ENCODE measurements around the gene KRTAP20-2.

Gene KRTAP20-2

DNA sequence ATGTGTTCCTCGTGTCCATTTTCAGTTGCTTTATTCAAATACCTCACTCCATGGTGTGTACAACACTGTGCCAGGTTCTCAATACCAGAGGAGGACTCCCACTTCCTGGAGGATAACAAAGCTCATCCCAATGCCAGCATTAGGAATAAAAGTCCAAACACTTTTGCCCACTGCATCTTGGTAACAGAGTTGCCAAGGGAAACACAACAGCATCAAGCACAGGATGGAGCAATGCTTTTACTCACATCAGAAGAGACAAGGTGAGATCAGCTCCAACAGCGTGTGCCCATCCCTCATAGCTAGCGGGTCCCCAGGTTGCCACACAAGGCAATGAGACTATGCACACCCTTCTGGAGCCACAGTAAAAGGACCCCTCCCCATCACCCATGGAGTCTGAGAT lies 11.6 kb upstream of the KRTAP20-2 start (continued):
- TF ChIP-seq, protein P1, sequence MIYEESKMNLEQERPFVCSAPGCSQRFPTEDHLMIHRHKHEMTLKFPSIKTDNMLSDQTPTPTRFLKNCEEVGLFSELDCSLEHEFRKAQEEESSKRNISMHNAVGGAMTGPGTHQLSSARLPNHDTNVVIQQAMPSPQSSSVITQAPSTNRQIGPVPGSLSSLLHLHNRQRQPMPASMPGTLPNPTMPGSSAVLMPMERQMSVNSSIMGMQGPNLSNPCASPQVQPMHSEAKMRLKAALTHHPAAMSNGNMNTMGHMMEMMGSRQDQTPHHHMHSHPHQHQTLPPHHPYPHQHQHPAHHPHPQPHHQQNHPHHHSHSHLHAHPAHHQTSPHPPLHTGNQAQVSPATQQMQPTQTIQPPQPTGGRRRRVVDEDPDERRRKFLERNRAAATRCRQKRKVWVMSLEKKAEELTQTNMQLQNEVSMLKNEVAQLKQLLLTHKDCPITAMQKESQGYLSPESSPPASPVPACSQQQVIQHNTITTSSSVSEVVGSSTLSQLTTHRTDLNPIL (CRISPR knock-in tag; IDR thresholded peaks at IDR 0.05; ENCODE audit: low read depth): no peak
- TF ChIP-seq, protein P2, sequence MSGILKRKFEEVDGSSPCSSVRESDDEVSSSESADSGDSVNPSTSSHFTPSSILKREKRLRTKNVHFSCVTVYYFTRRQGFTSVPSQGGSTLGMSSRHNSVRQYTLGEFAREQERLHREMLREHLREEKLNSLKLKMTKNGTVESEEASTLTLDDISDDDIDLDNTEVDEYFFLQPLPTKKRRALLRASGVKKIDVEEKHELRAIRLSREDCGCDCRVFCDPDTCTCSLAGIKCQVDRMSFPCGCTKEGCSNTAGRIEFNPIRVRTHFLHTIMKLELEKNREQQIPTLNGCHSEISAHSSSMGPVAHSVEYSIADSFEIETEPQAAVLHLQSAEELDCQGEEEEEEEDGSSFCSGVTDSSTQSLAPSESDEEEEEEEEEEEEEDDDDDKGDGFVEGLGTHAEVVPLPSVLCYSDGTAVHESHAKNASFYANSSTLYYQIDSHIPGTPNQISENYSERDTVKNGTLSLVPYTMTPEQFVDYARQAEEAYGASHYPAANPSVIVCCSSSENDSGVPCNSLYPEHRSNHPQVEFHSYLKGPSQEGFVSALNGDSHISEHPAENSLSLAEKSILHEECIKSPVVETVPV (CRISPR knock-in tag; IDR thresholded peaks at IDR 0.05): no peak

DNA sequence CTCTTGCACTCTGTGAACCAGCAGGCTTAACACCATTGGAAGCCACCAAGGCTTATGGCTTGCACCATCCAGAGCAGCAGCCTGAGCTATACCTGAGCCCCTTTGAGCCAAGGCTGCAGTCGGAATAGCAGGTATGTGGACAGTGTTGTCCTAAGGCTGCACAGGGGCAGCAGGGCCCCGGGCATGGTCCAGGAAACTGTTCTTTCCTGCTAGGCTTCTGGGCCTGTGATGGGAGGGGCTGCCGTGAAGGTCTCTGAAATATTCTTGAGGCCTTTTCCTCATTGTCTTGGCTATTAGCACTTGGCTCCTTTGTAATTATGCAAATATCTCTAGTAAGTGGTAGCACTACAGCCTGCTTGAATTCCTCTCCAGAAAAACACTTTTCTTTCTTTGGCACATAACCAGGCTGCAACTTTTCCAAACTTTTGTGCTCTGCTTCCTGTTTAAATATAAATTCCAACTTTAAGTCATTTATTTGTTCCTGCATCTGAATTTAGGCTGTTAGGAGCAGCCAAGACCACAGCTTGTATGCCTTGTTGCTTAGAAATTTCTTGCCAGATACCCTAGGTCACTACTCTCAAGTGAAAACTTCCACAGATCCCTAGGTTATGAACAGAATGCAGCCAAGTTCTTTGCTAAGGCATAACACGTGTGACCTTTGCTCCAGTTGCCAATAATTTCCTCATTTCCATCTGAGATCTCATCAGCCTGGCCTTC lies 9.4 kb upstream of the KRTAP20-2 start:
- ATAC-seq: no peak

DNA sequence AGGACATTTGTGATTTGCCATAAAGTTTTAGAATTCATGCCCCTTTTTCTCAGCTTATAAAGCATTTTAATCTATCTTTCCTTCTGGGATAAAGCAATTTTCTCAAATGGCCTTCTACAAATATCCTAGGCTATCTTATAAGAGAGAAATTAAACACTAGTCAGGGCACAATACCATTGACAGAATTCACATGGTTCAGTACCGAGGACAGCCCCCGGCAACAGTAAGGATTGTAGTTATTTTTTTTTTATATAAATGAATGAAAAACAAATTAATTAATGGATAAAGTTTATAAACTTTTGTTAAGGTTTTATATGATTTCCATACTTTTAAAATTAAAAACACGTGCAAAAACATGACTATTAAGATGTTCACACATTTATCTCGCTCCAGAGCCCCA lies 6.9 kb upstream of the KRTAP20-2 start:
- ATAC-seq: no peak
- TF ChIP-seq ISL1 (CRISPR knock-in tag; IDR thresholded peaks at IDR 0.05): no peak
- TF ChIP-seq, protein P3, sequence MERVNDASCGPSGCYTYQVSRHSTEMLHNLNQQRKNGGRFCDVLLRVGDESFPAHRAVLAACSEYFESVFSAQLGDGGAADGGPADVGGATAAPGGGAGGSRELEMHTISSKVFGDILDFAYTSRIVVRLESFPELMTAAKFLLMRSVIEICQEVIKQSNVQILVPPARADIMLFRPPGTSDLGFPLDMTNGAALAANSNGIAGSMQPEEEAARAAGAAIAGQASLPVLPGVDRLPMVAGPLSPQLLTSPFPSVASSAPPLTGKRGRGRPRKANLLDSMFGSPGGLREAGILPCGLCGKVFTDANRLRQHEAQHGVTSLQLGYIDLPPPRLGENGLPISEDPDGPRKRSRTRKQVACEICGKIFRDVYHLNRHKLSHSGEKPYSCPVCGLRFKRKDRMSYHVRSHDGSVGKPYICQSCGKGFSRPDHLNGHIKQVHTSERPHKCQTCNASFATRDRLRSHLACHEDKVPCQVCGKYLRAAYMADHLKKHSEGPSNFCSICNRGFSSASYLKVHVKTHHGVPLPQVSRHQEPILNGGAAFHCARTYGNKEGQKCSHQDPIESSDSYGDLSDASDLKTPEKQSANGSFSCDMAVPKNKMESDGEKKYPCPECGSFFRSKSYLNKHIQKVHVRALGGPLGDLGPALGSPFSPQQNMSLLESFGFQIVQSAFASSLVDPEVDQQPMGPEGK (CRISPR knock-in tag; IDR thresholded peaks at IDR 0.05; ENCODE audit: borderline replicate concordance): no peak
- TF ChIP-seq BACH2 (CRISPR knock-in tag; IDR thresholded peaks at IDR 0.05; ENCODE audit: borderline replicate concordance): no peak
- TF ChIP-seq ZNF70 (CRISPR knock-in tag; IDR thresholded peaks at IDR 0.05): no peak
- TF ChIP-seq GLIS3 (CRISPR knock-in tag; IDR thresholded peaks at IDR 0.05): no peak
- TF ChIP-seq, protein P4, sequence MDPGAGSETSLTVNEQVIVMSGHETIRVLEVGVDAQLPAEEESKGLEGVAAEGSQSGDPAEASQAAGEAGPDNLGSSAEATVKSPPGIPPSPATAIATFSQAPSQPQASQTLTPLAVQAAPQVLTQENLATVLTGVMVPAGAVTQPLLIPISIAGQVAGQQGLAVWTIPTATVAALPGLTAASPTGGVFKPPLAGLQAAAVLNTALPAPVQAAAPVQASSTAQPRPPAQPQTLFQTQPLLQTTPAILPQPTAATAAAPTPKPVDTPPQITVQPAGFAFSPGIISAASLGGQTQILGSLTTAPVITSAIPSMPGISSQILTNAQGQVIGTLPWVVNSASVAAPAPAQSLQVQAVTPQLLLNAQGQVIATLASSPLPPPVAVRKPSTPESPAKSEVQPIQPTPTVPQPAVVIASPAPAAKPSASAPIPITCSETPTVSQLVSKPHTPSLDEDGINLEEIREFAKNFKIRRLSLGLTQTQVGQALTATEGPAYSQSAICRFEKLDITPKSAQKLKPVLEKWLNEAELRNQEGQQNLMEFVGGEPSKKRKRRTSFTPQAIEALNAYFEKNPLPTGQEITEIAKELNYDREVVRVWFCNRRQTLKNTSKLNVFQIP (CRISPR knock-in tag; IDR thresholded peaks at IDR 0.05; ENCODE audit: borderline replicate concordance, low read depth): no peak
- no peak for TF ChIP-seq CSDC2 (CRISPR knock-in tag; IDR thresholded peaks at IDR 0.05)
- no peak for TF ChIP-seq ZC3H10 (CRISPR knock-in tag; IDR thresholded peaks at IDR 0.05)
- TF ChIP-seq PPARA (CRISPR knock-in tag; IDR thresholded peaks at IDR 0.05; ENCODE audit: borderline replicate concordance): no peak
- TF ChIP-seq, protein P2 (CRISPR knock-in tag; IDR thresholded peaks at IDR 0.05): no peak
- no peak for TF ChIP-seq ZNF565 (CRISPR knock-in tag; conservative IDR thresholded peaks at IDR 0.05; ENCODE audit: low read depth)
- no peak for TF ChIP-seq ARNTL (CRISPR knock-in tag; IDR thresholded peaks at IDR 0.05; ENCODE audit: borderline replicate concordance, low read depth)

More for the DNA sequence above, 9.4 kb upstream of the KRTAP20-2 start:
- TF ChIP-seq, protein P5, sequence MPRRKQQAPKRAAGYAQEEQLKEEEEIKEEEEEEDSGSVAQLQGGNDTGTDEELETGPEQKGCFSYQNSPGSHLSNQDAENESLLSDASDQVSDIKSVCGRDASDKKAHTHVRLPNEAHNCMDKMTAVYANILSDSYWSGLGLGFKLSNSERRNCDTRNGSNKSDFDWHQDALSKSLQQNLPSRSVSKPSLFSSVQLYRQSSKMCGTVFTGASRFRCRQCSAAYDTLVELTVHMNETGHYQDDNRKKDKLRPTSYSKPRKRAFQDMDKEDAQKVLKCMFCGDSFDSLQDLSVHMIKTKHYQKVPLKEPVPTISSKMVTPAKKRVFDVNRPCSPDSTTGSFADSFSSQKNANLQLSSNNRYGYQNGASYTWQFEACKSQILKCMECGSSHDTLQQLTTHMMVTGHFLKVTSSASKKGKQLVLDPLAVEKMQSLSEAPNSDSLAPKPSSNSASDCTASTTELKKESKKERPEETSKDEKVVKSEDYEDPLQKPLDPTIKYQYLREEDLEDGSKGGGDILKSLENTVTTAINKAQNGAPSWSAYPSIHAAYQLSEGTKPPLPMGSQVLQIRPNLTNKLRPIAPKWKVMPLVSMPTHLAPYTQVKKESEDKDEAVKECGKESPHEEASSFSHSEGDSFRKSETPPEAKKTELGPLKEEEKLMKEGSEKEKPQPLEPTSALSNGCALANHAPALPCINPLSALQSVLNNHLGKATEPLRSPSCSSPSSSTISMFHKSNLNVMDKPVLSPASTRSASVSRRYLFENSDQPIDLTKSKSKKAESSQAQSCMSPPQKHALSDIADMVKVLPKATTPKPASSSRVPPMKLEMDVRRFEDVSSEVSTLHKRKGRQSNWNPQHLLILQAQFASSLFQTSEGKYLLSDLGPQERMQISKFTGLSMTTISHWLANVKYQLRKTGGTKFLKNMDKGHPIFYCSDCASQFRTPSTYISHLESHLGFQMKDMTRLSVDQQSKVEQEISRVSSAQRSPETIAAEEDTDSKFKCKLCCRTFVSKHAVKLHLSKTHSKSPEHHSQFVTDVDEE (CRISPR knock-in tag; IDR thresholded peaks at IDR 0.05): no peak
- TF ChIP-seq ZFP3 (CRISPR knock-in tag; IDR thresholded peaks at IDR 0.05) (no peak), TOX (CRISPR knock-in tag; IDR thresholded peaks at IDR 0.05; ENCODE audit: borderline replicate concordance) (no peak), ISL1 (CRISPR knock-in tag; IDR thresholded peaks at IDR 0.05) (no peak), ZNF565 (CRISPR knock-in tag; conservative IDR thresholded peaks at IDR 0.05; ENCODE audit: low read depth) (no peak), SNAI2 (CRISPR knock-in tag; IDR thresholded peaks at IDR 0.05) (no peak), RARB (CRISPR knock-in tag; IDR thresholded peaks at IDR 0.05) (no peak), ZNF8 (CRISPR knock-in tag; IDR thresholded peaks at IDR 0.05) (no peak), ARNTL (CRISPR knock-in tag; IDR thresholded peaks at IDR 0.05; ENCODE audit: borderline replicate concordance, low read depth) (no peak), ESRRG (CRISPR knock-in tag; IDR thresholded peaks at IDR 0.05) (no peak)
- TF ChIP-seq, protein P3 (CRISPR knock-in tag; IDR thresholded peaks at IDR 0.05; ENCODE audit: borderline replicate concordance): no peak
- TF ChIP-seq, protein P4 (CRISPR knock-in tag; IDR thresholded peaks at IDR 0.05; ENCODE audit: borderline replicate concordance, low read depth): no peak

Measured in SK-N-SH treated with all-trans-retinoic acid at 6 μM for 48 hours (cell line).